Neural cell (in vitro differentiated cells): ENCODE data around the gene FER1L5.

Experiments
- POLR2AphosphoS5 ChIP-seq: IDR thresholded peaks from 2 replicates; pipeline ENCODE4 v1.6.1; 2012
- TF ChIP-seq, protein P1 (sequence below): fragments of 450-650 bp; IDR thresholded peaks from 2 replicates; pipeline ENCODE4 v1.5.1; 2014; ENCODE audit warnings: antibody characterized with exemption, mild to moderate bottlenecking, moderate library complexity; ENCODE audit not compliant: poor library complexity, severe bottlenecking

DNA sequence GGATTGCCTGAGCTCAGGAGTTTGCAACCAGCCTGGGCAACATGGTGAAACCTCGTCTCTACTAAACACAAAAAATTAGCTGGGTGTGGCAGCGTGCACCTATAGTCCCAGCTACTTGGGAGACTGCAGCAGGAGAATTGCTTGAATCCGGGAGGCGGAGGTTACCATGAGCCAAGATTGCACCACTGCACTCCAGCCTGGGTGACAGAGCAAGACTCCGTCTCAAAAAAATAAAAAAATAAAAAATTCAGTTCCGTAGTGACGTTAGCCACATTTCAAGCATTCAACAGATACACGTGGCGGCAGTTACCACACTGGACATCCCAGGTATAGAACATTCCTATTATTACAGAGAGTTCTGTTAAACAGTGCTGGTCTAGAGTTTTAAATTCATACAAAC lies 8.9 kb upstream of the FER1L5 start:
- TF ChIP-seq, protein P1, sequence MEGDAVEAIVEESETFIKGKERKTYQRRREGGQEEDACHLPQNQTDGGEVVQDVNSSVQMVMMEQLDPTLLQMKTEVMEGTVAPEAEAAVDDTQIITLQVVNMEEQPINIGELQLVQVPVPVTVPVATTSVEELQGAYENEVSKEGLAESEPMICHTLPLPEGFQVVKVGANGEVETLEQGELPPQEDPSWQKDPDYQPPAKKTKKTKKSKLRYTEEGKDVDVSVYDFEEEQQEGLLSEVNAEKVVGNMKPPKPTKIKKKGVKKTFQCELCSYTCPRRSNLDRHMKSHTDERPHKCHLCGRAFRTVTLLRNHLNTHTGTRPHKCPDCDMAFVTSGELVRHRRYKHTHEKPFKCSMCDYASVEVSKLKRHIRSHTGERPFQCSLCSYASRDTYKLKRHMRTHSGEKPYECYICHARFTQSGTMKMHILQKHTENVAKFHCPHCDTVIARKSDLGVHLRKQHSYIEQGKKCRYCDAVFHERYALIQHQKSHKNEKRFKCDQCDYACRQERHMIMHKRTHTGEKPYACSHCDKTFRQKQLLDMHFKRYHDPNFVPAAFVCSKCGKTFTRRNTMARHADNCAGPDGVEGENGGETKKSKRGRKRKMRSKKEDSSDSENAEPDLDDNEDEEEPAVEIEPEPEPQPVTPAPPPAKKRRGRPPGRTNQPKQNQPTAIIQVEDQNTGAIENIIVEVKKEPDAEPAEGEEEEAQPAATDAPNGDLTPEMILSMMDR = no peak
- TF ChIP-seq POLR2AphosphoS5 = no peak
